Epithelial cell of proximal tubule (primary cell): ENCODE measurements around the gene GALNT15. TPM values are rescaled to one million over a fixed set of nuclear protein-coding genes. Genes with fewer than 3 reads are reported as not detected.

Experiments used
- DNase-seq: peaks from one replicate; pipeline ENCODE4 v3.0.0-alpha.2; 2011; ENCODE audit warnings: low read depth
- H3K4me3 ChIP-seq: 2 replicates; pipeline ENCODE4 v1.5.1; 2011; ENCODE audit warnings: low read depth, mild to moderate bottlenecking, low read length
- total RNA-seq: library from RNA; depleted of rRNA; stranded (reverse); fragments of >200 nt; gene quantifications from 2 replicates; pipeline ENCODE4 v1.2.3, GENCODE V29; 2015
- TF ChIP-seq, protein P1 (sequence below): conservative IDR thresholded peaks from 2 replicates; pipeline ENCODE4 v1.5.1; 2012; ENCODE audit warnings: low read depth, mild to moderate bottlenecking, low read length

GALNT15 gene
- total RNA-seq, 1 donor from 2014 or later: not detected

DNA sequence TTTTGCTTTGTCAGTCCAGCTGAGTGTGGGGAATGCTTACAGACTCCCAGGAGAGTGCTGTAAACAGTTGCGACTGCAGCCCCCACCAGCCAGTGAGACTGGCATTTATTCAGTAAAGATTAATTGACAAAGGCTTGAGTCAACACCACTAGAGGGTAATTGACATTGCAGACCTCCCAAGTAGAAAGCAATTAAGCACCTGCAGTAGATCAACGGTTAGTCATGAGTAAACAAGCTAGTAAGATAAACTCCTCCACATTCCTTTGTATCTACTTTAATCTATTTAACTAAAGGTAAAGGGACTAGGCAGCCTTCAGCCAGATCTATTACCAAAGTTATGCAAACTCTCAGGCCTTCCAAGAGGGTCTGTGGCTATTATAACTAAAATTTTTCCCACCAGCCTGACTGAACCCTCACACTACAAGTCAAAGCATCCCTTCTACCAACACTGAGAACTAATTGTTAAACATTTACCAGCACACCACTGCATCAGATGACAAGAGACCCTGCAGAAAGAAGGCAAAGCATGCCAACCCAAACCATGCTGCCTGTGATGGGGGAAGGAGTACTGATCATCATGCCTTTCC lies 30.5 kb upstream of the GALNT15 start:
- H3K4me3 ChIP-seq: no peak overlapping the region
- DNase-seq: no peak
- TF ChIP-seq, protein P1, sequence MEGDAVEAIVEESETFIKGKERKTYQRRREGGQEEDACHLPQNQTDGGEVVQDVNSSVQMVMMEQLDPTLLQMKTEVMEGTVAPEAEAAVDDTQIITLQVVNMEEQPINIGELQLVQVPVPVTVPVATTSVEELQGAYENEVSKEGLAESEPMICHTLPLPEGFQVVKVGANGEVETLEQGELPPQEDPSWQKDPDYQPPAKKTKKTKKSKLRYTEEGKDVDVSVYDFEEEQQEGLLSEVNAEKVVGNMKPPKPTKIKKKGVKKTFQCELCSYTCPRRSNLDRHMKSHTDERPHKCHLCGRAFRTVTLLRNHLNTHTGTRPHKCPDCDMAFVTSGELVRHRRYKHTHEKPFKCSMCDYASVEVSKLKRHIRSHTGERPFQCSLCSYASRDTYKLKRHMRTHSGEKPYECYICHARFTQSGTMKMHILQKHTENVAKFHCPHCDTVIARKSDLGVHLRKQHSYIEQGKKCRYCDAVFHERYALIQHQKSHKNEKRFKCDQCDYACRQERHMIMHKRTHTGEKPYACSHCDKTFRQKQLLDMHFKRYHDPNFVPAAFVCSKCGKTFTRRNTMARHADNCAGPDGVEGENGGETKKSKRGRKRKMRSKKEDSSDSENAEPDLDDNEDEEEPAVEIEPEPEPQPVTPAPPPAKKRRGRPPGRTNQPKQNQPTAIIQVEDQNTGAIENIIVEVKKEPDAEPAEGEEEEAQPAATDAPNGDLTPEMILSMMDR: no peak

DNA sequence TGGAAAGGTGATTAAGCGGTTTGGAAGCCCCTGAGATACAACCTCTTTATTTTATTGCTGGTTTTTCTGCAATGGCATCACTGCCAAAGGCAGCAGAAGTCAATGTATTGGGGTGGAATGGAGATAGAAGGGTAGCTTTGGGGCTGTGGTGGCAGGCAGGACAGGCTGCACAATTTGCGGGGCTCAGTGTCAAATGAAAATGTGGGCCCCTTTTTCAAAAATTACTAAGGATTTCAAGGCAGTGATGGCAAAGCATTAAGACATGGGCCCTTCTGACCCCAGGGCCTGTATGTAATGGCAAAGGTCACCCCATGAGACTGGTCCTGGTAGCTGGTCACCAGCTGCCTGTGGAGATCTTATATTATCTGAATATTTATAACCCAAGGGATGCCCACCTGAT lies 29.3 kb upstream of the GALNT15 start:
- TF ChIP-seq, protein P1: no peak
- no peak for DNase-seq
- H3K4me3 ChIP-seq: no peak overlapping the region

DNA sequence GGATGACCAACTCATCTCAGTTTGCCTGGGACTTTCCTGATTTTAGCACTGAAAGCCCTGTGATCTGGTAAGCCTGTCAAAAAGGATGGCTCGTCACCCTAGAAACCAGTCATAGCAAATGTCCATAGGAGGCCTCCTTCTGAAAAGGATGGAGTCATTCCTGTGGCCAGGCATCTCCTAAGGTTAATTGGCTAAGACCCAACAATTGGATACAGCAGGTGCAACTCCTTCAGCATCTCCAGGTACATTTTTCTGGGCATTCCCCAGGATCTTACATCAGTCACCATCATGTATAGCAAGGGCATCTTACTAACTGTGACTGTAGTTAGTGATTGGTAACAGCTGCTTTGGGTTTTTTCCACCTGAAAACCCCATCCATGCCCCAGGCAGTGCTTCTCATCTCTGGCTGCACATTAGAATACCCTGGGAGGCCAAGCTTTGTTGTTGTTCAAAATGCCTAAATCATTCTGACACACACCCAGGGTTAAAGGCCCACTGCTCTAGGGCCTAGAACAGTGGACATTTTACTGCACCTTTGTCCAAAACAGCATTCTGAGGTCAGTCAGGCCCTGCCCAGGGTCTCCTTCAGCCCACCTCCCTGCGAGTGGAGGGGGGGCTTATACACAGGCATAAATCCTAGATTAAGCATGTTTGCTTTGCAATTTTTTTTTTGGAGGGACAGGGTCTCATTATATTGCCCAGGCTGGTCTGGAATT lies 28.3 kb upstream of the GALNT15 start:
- TF ChIP-seq, protein P1: no peak

DNA sequence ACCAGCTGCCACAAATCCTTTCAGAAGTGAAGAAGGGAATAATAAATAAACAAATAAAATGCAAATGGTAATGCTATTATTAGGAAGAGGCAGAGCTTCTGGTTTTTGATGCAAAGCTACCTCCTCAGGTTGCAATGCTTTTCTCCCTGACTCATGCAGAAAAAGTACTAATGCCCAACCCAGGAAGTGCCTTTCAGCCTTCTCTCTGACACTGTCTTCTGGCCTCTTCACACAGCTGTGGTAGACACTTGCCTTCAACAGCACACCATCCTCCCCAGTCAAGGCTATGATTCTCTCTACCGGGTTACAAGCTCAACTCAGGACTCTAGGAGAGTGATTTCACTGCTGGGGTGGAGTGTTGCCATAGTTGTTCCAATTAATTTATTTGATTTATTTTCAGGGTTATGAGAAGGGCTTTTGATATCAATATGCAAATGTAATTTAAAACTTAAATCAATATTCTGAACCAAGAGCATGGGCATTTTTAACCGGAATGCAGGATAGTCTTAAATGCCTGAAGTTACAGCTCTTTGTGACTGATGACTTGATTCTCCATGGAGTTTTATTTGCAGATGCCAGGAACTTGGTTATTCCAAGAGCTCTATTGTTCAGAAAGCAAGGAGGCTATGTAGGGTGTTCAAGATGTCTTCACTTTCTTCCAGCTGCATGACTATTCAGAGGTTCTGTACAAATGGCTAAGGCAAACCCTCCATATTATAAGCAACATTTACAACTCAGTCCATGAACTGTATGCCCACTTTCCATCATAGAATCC lies 27.1 kb upstream of the GALNT15 start:
- TF ChIP-seq, protein P1: no peak
- DNase-seq: no peak
- H3K4me3 ChIP-seq: no peak overlapping the region

More for the DNA sequence above, 28.3 kb upstream of the GALNT15 start:
- no peak for DNase-seq
- H3K4me3 ChIP-seq: no peak overlapping the region

DNA sequence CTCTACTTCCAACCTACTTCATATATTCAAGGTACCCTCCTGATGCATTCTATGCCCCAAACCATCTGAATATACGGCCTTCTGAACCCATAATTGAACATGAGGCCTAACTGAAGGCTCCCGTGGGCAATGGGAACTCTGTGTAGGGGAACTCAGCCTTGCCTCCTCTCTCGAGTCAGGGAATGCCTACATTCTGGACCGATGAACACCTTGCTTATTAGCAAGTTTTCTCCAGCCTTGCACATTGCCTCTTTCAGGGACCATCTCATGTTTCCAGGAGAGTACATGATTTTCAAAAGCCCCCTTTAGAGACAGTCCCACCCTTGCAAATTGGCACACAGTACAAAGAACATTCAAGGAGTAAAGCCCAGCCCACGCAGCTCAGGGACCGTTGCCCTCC lies 26.3 kb upstream of the GALNT15 start:
- DNase-seq: no peak
- no peak overlapping the region for H3K4me3 ChIP-seq
- TF ChIP-seq, protein P1: no peak

DNA sequence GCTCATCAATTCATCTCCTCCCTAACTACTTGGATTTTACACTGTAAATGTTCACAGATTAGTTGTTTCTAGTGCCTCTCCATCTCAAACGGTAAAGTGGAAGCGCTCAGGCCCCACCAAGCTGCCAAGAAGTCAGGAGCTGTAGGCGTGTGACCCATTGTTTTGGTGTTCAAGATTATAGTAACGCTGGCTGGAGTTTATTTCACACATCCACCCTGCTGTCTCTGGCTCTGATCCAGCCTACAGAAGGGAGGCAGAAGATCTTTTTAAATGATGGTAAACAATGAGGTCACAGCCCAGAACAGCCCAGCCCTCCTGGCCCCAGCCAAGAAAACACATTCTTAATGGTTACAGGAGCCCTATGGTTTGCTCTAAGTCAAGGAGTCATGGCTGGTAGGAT lies 25.7 kb upstream of the GALNT15 start:
- TF ChIP-seq, protein P1: no peak
- no peak overlapping the region for H3K4me3 ChIP-seq
- DNase-seq: no peak
